Astrocyte (in vitro differentiated cells and primary cell): Measurements from ENCODE around the gene USP34.

Experiments used
- EZH2 ChIP-seq: IDR thresholded peaks from 2 replicates; pipeline ENCODE4 v1.6.1; 2012; ENCODE audit warnings: mild to moderate bottlenecking, low read length, inconsistent platforms; ENCODE audit not compliant: insufficient read depth
- TF ChIP-seq, protein P1 (sequence below): IDR thresholded peaks from 2 replicates; pipeline ENCODE4 v1.5.1; 2011; ENCODE audit warnings: low read depth, mild to moderate bottlenecking, inconsistent platforms, low read length, moderate library complexity; ENCODE audit not compliant: insufficient read depth

DNA sequence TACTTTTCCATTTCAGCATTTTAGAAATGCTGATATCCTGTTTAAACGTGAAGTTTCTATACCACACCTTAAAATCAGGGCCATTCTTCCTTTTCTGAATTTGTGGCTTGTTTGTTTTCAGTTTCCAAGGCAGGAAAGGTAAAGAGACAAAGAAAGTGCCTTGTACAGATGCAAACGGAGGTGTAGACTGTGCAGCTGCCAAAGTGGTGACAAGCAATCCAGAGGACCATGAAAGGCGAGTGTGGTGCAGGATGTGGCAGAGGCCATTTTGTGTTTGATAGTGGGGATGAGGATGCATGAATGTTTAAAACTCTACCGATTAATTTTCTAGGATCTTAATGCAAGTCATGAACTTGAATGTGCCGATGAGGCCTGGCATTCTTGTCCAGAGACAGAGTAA is 308.2 kb downstream of the USP34 start:
- TF ChIP-seq, protein P1, sequence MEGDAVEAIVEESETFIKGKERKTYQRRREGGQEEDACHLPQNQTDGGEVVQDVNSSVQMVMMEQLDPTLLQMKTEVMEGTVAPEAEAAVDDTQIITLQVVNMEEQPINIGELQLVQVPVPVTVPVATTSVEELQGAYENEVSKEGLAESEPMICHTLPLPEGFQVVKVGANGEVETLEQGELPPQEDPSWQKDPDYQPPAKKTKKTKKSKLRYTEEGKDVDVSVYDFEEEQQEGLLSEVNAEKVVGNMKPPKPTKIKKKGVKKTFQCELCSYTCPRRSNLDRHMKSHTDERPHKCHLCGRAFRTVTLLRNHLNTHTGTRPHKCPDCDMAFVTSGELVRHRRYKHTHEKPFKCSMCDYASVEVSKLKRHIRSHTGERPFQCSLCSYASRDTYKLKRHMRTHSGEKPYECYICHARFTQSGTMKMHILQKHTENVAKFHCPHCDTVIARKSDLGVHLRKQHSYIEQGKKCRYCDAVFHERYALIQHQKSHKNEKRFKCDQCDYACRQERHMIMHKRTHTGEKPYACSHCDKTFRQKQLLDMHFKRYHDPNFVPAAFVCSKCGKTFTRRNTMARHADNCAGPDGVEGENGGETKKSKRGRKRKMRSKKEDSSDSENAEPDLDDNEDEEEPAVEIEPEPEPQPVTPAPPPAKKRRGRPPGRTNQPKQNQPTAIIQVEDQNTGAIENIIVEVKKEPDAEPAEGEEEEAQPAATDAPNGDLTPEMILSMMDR: no peak
- TF ChIP-seq EZH2: no peak
